Choroid plexus epithelial cell (primary cell): Measurements from ENCODE around the gene SEMA3F.

Experiments
- DNase-seq: peaks from one replicate; pipeline ENCODE4 v3.0.0-alpha.2; 2010; ENCODE audit warnings: low read depth
- H3K4me3 ChIP-seq: 2 replicates; pipeline ENCODE4 v1.5.1; 2011; ENCODE audit warnings: low read depth, mild to moderate bottlenecking, control low read depth, low read length, moderate library complexity
- CTCF ChIP-seq: conservative IDR thresholded peaks from 2 replicates; pipeline ENCODE4 v1.5.1; 2011; ENCODE audit warnings: low read depth, mild to moderate bottlenecking, control low read depth, inconsistent platforms, low read length, moderate library complexity

SEMA3F gene

DNA sequence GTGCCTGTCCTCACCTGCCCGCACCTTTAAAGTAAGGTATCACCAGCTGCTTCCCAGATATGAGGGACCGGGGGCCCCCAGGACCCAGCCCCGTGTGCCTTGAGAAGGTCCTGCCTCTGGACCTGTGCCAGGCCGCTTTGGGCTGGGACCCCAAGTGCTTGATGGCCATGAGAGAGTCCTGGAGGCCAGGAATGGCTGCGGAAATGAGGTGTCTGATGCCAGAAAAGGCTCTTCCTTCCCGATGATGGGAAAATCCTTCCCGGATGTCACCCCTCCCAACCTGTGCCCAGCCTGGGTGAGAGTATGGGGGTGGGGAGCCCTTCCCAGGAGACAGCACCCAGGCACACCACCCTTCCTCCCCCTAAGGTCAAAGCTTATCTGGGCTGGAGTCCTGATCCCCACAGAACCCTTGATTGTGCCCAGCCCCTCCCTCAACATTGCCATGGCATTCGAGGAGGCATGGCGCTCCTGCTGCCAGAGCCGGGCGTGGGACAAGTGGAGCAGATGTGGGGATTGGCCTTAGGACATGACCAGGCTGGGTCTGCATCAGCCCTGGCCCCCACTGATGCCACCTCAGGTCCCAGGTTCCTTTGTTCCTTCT lies 14.2 kb downstream of the SEMA3F start:
- no peak for TF ChIP-seq CTCF
- no peak overlapping the region for H3K4me3 ChIP-seq
- DNase-seq: no peak

GRCh38 chr3:50169858-50170257 lies 14.7 kb downstream of the SEMA3F start:
- no peak overlapping the region for H3K4me3 ChIP-seq
- TF ChIP-seq CTCF: no peak
- no peak for DNase-seq

DNA sequence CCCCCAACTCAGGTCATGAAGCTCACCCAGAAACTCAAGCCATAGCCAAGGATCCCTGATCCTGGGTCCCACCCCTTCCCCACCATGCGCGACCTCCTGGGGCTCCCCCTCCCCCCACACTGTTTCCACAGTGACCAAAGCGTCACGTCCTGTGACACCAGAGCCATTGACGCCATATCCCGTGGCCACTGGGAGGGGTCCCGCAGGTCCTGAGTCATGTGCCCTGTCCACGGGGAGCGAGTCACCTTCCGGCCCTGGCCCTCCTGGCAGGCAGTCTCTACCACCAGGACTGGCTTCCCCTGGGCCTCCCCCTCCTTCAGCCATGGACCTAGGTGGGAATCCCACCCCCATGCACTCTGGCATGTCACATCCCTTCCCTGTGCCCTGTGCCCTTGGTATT lies 15.6 kb downstream of the SEMA3F start:
- TF ChIP-seq CTCF: no peak
- peak; percentile 66 for DNase-seq
- H3K4me3 ChIP-seq: no peak overlapping the region

DNA sequence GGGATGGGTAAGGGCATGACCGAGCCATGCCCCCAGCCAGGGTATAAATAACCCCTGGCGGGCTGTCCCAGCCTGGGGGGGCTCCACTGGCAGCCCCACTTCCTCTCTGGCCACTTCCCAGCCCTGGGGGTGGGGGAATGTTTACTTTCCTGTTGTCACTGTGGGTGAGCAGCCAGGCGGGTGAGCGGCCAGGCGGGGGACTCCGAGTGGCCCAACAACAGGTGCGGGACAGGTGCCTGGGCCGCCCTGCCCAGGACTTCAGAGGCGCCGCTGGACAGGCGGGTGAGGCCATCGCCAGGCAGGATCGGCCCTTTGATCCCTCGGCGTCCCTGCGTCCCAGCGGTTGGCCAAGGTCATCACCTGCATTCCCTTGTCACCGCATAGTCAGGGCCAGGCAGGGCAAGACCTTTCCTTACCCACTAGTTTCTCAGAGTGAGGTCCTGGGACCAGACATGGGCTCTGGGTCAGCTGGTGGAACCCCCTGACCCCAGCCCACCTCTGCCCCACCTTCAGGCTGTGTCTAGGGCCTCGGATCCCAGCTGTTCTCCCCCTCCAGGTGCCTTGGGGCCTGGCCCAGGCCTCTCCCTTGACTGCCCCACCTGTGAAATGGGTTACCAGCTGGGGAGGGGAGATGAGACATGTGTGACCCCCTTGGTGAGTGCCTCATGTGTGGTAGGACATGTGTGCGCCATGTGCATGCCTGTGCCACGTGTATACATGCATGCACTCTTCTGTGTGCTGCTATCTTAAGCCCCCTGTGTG lies 16.6 kb downstream of the SEMA3F start:
- no peak overlapping the region for H3K4me3 ChIP-seq
- TF ChIP-seq CTCF: no peak
- DNase-seq: no peak

- TF ChIP-seq CTCF: no peak
- no peak overlapping the region for H3K4me3 ChIP-seq
Measured at GRCh38 chr3:50172626-50173220, 17.6 kb downstream of the SEMA3F start.

GRCh38 chr3:50173685-50174516 lies 18.8 kb downstream of the SEMA3F start:
- no peak overlapping the region for H3K4me3 ChIP-seq
- no peak for TF ChIP-seq CTCF
- DNase-seq: no peak

More at GRCh38 chr3:50172626-50173220, 17.6 kb downstream of the SEMA3F start:
- no peak for DNase-seq
